ENCODE data around the gene G6PC3. TPM values are rescaled to one million over a fixed set of nuclear protein-coding genes. Genes with fewer than 3 reads are reported as not detected.

The G6PC3 gene
- total RNA-seq, 1 donor from 2014 or later = 63.2 TPM

DNA sequence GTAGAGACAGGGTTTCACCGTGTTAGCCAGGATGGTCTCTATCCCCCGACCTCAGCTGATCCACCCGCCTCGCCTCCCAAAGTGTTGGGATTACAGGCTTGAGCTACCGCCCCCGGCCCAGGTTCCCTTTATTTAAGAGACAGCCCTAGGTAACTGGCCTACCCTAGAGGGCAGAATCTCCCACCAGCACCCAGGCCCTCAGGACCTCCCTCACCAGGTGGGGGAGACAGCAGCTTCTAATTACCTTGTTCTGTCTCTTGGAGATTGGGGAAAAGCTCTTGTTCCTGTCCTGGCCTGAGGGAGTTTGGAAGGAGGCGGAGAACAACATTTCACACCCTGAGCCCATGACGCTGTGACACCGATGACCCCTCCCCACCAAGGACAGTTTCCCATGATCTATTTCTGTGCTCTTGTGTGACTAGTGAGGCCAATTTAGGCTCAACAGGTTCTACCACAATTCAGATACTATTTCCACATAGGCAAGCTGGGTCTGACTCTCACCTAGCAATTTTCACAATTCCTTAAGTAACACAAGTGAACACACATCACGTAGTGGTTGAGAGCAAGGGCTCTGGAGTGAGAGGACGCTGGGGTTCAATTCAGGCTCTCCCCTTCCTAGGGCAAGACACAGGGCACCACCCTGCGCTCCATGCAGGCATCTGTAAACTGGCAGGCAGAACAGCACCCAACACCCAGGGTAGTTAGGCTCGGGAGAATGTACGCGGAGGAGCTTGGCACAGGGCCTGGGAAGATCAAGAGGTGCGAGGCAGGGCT is 32.5 kb downstream of the G6PC3 start:
- Mint-ChIP-seq H3K4me3 (no peak overlapping the region), H3K27me3 (ENCODE audit: low read depth) (no peaks in the 10 kb centered on the region), H3K4me1 (peaks cover 11% of the 10 kb centered on the region), H3K27ac (peak overlapping the region; percentile 74), H3K9me3 (no peaks in the 10 kb centered on the region), H3K36me3 (no peaks in the 10 kb centered on the region)
- DNase-seq (ENCODE audit: low spot score in 2 of 2, unreplicated experiment in 2 of 2) = no peak
- TF ChIP-seq, protein P1, sequence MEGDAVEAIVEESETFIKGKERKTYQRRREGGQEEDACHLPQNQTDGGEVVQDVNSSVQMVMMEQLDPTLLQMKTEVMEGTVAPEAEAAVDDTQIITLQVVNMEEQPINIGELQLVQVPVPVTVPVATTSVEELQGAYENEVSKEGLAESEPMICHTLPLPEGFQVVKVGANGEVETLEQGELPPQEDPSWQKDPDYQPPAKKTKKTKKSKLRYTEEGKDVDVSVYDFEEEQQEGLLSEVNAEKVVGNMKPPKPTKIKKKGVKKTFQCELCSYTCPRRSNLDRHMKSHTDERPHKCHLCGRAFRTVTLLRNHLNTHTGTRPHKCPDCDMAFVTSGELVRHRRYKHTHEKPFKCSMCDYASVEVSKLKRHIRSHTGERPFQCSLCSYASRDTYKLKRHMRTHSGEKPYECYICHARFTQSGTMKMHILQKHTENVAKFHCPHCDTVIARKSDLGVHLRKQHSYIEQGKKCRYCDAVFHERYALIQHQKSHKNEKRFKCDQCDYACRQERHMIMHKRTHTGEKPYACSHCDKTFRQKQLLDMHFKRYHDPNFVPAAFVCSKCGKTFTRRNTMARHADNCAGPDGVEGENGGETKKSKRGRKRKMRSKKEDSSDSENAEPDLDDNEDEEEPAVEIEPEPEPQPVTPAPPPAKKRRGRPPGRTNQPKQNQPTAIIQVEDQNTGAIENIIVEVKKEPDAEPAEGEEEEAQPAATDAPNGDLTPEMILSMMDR (IDR thresholded peaks at IDR 0.05; ENCODE audit: unreplicated experiment) = no peak

DNA sequence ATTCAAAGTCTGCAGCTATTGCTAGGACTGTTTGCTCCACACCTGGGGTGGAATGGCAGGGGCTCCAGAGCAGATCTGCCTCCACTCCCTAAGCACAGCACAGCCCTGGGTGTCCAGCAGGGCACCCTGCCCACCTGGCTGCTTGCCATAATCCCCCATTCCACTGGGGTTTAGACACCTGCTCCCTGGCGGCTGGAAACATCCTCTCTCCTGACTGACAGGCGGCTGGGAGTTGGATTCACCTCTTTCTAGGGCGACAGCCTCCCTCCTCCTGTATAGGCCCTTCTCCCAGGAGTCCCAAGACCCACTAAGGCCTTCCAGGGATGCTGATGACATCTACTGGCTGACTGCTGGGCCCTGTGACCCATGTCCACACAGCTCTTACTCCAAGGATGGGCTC is 34.9 kb downstream of the G6PC3 start:
- no peaks in the 10 kb centered on the region for H3K9me3 Mint-ChIP-seq
- no peaks in the 10 kb centered on the region for H3K36me3 Mint-ChIP-seq
- no peak overlapping the region for H3K27ac Mint-ChIP-seq
- DNase-seq (ENCODE audit: low spot score in 2 of 2, unreplicated experiment in 2 of 2) = no peak
- peaks cover 18% of the 10 kb centered on the region for H3K4me1 Mint-ChIP-seq
- H3K27me3 Mint-ChIP-seq (ENCODE audit: low read depth) = no peaks in the 10 kb centered on the region
- TF ChIP-seq, protein P1 (IDR thresholded peaks at IDR 0.05; ENCODE audit: unreplicated experiment) = no peak
- H3K4me3 Mint-ChIP-seq = no peak overlapping the region

DNA sequence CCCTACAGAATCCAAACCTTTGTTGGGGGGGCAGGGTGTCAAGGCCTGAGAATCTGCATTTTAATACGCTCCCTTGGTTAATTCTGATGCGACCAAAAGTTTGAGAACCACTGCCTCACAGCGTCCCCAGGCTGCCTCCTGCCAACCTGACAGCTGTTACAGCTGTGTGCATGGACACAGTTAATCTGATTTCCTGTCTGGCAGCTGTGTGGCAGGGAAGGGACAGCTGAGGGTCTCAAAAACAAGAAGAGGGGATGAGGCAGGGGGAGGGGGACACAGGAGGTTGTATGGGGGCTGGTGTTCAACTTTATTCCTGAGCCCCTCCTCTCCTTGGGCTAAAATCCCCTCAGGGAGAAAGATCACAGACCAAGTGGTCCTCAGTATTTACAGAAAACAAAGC is 35.4 kb downstream of the G6PC3 start:
- no peaks in the 10 kb centered on the region for H3K36me3 Mint-ChIP-seq
- TF ChIP-seq, protein P1 (IDR thresholded peaks at IDR 0.05; ENCODE audit: unreplicated experiment) = no peak
- no peaks in the 10 kb centered on the region for H3K9me3 Mint-ChIP-seq
- H3K27me3 Mint-ChIP-seq (ENCODE audit: low read depth) = no peaks in the 10 kb centered on the region
- H3K4me3 Mint-ChIP-seq = no peak overlapping the region
- H3K27ac Mint-ChIP-seq = no peak overlapping the region
- DNase-seq (ENCODE audit: low spot score in 2 of 2, unreplicated experiment in 2 of 2) = no peak
- peaks cover 21% of the 10 kb centered on the region for H3K4me1 Mint-ChIP-seq

DNA sequence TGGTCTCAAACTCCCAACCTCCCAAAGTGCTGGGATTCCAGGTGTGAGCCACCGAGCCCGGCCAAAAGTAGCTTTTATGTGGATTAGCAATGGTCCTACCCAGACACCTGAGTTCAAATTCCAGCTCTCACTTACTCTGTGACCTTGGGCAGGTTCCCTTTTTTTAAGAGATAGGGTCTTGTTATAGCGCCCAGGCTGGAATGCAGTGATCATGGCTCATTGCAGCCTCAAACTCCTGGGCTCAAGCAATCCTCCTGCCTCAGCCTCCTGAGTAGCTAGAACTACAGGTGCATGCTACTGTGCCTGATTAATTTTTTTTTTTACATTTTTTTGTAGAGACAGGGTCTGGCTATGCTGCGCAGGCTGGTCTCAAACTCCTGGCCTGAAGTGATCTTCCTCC is 36.3 kb downstream of the G6PC3 start:
- H3K4me1 Mint-ChIP-seq = peaks cover 24% of the 10 kb centered on the region
- H3K36me3 Mint-ChIP-seq = no peaks in the 10 kb centered on the region
- no peak overlapping the region for H3K27ac Mint-ChIP-seq
- no peaks in the 10 kb centered on the region for H3K27me3 Mint-ChIP-seq (ENCODE audit: low read depth)
- no peak for DNase-seq (ENCODE audit: low spot score in 2 of 2, unreplicated experiment in 2 of 2)
- TF ChIP-seq, protein P1 (IDR thresholded peaks at IDR 0.05; ENCODE audit: unreplicated experiment) = no peak
- H3K9me3 Mint-ChIP-seq = no peaks in the 10 kb centered on the region
- H3K4me3 Mint-ChIP-seq = no peak overlapping the region

DNA sequence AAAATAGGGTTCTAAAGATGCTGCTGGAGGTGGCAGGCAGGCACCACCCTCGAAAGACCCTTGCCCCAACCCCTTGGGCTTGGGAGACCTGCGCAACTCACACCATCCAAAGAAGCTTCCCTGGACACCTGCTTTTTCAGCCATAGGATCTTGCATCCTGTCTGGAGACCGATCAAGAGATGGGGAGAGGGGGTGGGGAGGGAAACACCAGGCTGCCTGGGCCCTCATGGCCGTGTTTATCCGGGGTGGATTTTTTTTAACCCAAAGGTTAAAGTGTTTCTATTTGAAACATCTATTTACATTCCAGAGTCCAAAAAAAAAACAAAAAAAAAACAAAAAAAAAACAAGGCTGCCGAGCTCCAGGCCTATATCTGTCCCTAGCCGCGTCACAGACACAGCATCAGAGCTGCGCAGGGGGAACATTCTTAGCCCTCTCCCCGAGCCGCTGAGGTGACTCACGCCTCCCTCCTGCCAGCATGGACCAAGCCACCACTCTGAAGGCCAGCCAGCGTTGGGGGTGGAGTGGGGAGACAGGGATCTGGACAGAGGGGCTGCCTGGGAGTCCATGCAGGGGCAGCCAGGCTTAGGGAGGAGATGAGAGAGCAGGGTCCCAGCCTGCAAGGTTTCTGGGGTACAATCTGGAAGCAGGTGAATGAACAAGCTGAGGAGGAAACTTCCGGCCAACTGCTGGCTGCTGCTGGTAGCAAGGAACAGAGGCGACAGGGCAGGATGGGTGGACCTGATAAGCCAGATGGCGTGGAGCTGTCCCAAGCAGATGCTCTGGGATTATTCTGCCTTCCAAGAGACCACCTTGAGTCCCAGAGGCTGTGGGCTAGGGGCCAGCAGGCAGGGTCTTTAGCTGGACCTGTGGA is 38.1 kb downstream of the G6PC3 start:
- Mint-ChIP-seq H3K4me1 (peaks cover 19% of the 10 kb centered on the region), H3K27ac (no peak overlapping the region), H3K4me3 (no peak overlapping the region), H3K27me3 (ENCODE audit: low read depth) (no peaks in the 10 kb centered on the region), H3K9me3 (no peaks in the 10 kb centered on the region), H3K36me3 (no peaks in the 10 kb centered on the region)
- TF ChIP-seq, protein P1 (IDR thresholded peaks at IDR 0.05; ENCODE audit: unreplicated experiment) = no peak
- DNase-seq (ENCODE audit: low spot score in 2 of 2, unreplicated experiment in 2 of 2) = no peak

Measured in mesothelial cell of epicardium (in vitro differentiated cells).